ENCODE data around the gene SNRK.

The SNRK gene

DNA sequence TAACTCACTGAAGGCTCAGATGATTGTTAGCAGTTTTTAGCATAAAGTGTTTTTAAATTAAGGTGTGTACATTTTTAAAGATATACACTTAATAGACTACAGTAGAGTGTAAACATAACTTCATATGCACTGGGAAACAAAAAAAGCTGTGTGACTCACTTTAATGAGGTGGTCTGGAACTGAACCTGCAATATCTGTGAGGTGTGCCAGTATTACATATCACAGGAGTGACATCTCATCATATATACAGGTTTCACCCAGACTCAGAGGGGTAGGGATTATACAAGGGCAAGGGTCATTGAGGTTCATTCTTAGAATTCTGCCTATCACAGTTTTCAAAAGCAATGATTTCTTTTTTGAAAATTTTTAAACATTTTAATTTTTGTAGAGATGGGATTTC lies 7.3 kb upstream of the SNRK start:
- no peak for DNase-seq

DNA sequence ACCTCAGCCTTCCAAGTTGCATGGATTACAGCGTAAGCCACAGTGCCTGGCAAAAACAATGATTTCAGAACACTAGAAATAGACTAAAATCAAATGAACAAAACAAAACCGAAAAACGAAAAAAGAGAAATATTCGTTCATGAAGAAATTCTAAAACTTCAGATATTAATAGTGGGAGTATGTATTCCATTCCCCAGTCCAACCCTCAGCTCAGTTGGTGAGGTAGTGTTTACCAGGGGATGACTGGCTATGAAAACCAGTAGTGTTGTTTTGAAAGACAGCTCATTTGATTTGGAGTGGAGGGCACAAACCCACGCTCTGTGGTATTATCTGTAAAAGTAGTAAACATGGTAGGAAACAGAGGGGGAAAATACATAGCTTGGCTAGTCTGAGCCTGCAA lies 6.8 kb upstream of the SNRK start:
- DNase-seq = no peak

DNA sequence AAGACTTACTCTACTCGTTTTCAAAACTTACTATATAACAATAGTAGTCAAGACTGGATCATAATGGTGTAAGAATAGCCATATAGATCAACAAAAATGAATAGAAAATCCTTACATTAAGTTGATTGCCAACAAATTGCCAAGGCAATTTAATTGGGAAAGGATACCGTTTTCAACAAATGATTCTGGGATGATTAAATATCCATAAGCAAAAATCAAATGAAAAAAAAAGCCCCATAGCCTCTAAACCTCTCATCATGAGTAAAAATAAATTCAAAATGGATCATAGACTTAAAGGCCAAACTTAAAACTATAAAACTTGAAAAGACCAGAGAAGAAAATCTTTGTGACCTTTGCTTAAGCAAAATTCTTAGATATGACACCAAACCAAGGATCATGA lies 5.3 kb upstream of the SNRK start:
- no peak for DNase-seq

DNA sequence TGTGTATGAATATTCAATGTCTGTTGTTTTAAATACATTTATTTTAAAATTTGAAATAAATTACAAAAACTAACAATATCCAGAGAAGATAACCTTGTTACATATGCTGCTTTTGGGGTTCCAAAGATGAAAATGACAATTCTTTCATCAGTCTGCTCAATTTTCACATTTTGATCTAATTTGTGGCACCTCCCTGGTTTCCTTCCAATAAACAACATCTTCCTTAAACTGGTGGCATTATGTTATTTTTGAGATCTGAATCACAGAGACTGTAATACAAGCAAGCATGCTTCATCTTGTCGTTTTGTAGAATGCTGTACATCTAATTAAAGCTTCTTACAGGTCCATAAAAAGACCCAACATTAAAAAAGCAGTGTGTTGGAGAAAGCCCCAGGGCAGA lies 2.2 kb upstream of the SNRK start:
- DNase-seq = no peak

DNA sequence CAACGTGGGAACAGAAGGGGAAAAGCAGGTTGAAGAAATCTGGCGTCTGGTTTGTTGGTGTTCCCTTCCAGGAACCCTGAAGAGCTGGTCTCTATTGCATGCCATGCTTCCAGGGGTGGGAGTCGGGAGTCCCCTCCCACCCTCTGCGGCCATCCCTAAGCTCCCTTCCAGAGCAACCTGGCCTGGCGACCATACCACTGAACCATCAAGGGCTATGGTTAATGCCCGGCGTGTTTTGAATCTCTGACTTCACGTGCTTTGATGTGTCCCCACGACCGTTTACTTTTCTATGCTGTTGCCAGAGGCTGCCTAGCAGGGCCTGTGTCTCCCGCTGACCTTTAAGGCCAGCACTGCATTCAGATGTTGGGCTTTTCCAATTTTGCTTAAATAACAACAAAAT lies 696 bp upstream of the SNRK start:
- no peak for DNase-seq

DNA sequence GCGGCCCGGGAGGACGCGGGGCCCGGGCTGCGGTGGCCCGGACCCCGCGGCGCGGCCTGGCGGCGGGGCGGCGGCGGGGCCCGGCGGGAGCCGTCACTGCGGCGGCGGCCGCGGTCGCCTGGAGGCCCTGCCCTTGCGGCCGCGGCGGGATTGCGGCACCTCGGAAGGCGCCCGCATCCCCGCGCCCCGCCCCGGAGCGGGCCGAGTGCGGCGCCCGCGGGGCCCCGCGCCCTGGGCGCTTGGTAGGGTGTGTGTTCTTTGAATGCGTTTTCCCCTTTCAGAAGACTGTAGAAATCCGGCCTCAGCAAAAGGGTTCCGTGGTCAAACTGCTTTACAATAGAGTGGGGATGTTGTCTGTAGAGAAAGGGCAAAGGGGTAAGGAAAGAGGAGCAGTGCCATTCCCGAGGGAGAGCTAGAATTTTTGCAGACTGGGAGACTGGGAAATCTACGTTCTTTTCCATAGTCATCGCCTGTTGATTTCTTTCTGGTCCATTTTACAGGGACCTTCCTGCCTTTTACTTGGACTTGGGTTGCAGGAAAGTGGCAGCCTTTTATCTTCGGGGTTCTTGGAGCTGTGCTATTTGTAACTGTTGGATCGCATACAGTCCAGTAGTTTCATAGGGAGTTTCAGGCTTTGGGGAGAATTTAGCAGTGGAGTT lies 630 bp downstream of the SNRK start:
- DNase-seq = no peak

DNA sequence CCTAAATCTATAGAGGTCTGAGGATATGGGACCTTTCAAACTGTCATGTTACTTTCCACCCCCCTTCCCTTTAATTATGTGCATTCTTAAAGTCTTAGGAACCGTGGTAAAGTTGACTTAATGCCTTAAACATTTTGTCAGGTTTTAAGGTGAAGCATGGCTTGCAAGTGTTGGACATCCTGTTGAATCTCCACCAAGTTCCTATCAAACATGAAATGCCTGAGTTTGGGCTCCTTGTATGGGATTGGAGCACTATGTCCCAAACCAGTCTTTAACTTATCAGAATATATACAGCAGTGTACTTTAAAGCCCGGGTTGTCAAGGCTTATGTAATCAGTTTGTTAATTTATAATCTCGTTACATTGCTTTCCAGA lies 1.1 kb downstream of the SNRK start:
- DNase-seq = no peak

DNA sequence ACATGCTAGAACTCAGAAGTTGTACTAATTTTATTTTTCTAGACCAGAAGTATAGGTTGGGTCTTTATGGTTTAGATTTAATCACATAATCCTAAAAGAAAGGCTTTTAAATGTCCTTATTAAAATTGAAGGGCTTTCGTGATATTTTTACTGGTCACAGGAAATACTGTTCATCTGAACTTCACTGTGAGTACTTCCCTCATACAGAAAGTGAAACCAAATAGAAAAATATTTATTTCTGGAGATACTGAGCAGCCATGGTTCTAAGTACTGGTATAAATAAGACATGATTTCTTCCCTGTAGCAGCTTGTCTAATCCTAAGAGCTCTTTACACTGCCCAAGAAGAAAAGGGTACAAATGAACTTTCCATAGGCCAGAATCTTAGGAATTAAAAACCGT lies 2.0 kb downstream of the SNRK start:
- no peak for DNase-seq

DNA sequence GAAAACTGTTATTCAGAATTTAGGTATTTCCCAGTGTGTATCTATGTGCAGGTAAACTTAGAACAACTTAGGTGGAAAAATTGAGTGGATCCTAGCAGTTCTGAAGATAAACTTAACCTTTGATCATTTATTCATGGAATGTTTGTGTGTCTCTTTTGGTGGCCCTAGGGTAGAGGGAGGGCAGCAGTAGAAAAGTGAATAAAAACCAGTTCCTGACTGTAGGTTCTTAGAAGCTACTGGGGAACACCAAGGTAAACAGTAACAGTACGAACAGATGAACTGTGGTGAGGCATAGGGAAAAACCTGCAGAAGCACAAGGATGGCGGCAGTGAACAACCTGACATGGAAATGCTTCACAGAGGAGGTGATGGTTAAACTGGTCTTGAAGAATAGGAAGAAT lies 2.5 kb downstream of the SNRK start:
- no peak for DNase-seq

DNA sequence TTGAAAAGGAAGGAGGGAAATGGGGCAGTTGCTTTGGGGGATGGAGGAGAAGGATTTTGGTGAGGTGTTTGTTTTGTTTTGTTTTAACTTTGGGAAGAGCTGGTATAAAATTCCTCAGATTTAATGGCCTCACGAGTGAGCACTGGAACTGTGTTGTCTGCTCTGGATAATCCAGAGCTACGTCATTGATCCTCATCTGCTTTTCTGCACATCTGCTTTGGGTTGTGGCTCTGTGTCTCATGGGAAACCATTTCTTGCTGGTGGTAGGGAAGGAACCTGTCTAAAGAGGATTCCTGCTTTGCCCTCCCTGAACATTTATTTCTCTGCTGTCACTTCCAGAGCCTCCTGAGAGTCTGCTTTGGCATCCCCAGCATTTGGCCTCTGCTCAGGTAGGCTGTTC lies 3.1 kb downstream of the SNRK start:
- DNase-seq = no peak

DNA sequence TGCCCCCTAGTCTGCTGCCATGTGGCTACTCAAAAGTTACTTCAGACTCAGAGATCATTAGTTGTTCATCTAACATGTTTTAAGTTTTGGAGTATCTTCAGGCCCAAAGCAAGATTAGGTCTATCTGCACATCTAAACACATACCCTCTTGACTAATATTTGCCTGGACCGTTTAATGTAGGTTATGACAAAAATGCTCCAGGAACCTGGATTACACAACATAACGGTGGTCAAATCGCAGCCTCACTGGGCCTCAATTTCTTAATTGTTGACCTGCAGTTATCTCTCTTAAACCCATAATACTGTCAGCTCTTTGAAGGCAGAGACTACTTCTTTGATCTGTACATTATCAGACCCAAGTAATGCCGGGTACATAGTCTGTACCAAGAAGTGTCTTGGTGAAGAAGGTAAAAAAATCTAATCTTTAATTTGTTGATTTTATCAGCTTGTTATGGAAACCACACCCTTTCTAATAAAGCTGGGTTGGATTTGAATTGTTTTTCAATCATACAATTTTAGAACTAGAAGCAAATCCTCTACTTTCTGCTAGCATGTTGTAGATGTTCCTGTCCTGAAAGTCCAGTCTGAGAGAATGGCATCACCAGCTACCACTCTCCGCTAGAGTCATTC lies 3.6 kb downstream of the SNRK start:
- no peak for DNase-seq

DNA sequence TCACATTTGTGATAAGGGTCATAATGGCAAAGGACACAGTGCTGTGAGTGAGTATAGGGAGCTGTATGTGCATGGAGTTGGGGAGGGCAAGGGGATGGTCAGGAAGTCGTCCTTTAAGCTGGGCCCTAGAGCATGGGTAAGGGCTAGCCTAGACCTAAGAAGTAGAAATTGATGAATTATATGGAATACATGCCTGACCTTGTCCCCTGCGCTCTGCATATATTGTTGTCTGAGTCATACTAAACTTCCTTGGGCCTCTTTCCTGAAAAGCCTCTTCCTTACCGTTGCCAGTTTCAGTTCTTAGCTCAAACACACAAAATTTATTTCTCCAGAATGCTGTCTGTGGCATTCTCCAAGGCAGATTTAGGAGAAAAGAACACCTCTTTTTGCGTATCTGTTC lies 4.6 kb downstream of the SNRK start:
- no peak for DNase-seq

DNA sequence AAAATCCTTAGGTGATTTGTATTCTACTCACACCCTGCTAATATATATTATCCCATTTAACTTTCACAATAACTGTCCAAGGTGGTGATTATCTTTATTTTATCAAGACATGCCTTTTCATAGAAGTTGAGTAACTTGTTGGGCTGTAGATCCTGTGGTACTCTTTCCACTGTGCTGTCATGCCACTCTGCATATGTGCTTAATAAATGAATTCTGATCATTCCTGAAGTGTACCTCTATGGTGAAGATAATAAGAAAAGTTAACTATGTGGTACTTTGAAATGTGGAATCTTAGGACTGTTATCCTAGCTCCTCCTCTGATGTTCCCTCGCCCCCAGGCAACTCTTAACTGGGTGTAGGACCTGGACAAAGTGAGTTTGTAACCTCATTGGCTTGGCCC lies 5.2 kb downstream of the SNRK start:
- no peak for DNase-seq

DNA sequence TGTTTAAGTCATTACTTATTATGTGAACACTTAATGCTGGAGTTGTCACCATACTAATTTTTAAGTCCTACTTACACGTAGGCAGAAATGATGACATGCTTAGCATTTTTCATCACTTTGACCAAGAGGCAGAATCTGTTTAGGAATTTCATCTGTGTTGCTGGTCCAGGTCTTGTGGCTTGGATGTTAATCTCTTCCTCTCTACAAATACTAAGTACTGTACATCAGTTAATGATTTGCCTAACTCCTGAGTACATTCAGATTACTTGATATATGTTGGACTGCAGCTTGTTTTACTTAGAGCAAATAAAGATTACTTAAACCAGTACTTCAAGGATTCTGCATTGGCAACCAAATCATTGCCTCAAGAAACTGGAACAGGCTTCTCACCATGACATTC lies 8.6 kb downstream of the SNRK start:
- no peak for DNase-seq

DNA sequence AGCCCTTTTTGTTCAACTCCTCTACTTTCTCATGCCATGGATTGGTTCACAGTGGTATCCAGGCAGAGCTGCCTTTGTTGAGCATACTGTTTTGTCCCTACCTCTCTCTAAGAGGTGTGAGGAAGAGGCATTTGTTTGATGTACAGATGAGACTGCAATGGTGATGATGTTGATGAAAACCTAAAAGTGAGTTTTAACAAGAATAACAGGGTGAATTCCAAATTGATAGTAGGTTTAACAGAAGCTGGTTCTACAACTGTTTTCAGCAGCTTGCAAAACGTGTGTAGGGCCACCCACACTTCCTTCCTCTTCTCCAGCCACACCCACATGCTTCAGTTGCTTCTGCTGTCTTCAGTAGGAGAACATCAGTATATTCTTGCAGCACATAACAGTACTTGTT lies 10.2 kb downstream of the SNRK start:
- no peak for DNase-seq

DNA sequence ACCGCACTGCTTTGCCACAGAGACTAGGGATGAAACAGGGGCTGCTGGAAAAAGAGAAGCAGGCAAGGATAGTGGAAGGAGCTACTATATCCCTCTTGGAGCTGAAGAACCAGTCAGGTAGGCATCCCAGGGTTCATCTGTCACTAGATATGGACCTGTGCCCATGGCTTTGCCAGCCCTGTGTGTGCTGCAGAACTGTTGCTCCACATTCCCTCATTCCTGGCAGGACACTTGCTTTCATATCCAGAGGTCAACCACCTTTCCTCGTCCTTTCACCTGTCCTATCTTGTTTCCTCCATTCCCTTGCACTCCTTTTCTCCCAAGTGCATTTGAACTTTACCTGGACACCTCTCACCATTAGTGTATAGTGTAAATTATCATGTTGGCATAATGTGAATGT lies 12.0 kb downstream of the SNRK start:
- no peak for DNase-seq

DNA sequence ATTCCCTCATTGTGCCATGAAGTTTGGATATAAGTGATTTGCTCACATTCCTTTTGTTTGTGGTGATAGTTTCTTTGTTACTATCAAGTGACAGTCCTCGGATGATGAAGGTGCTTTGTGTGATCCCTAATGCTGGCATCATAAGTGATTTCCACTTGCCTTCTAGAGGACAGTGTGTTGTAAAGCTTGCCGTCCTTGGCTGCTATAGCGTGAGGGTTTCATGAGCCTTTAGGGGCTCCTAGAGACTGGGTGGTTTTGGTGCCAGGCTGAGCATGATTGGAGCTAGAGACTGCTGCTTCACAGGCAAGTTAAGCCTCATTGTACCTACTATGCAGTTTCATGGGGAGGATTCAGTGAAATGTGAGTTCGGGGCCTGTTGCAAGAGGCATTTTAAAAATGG lies 12.4 kb downstream of the SNRK start:
- no peak for DNase-seq

DNA sequence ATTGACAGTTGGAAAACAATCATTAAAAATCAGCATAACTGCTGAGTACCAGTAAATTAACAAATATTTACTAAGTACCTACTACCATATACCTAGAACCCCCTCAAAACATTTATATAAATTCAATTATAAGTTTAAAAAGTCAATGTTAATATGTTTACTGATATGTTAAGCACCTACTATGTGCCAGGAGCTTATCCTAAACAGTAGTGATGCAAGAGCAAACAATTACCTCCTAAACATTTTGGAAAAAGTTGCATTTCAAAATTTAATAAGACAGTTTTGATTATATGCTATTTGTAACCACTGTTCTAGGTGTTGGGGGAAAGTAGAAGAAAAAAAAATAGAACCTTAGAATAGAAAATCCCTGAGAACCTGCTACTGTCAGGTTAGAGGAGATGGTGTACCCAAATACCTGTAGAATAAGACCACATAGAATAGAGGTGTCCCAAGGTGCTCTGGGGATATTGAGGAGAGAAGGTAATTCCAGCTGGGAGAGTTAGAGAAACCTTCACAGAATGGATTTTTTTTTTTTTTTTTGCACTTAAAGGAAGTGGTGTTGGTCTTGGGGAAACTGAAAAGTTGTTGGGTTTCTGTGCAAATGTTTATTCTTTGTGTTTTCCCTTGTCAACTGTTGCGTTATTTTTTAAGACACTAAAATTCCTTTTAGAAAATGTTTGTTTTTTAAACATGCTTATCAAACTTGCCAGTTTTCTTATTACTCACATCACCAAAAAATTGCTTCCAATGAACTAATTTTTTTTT lies 16.0 kb downstream of the SNRK start:
- no peak for DNase-seq

DNA sequence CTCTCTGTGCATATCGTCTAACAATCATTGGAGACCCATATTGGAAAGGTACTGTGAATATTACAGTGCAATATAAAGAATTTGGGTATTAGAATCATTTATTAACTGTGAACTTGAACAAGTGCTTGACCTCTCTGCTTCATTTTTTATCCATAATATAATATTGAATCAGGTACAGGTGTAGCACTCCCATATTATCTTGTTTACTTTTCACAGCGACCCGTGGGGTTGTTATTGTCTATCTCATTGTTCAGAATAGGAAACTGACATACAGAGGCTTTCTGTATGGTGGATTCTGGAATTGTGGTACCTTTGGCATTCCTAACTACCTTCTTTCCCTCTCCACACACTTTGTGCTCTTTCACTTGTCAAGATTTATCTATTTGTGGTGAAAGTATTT lies 17.8 kb downstream of the SNRK start:
- no peak for DNase-seq

DNA sequence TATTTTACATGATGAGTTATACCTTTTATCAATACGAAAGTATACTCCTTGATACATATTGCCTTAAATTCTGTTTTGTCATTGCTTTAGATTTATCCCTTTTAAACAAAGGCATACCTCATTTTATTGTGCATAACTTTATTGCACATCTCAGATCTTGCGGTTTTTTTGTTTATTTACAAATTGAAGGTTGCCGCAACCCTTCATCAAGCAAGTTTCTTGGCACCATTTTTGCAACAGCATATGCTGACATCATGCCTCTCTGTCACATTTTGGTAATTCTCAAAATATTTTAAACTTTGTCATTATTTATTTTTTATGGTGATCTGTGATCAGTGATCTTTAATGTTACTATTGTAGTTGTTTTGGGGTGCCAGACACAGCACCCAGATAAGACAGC lies 20.9 kb downstream of the SNRK start:
- DNase-seq = no peak

DNA sequence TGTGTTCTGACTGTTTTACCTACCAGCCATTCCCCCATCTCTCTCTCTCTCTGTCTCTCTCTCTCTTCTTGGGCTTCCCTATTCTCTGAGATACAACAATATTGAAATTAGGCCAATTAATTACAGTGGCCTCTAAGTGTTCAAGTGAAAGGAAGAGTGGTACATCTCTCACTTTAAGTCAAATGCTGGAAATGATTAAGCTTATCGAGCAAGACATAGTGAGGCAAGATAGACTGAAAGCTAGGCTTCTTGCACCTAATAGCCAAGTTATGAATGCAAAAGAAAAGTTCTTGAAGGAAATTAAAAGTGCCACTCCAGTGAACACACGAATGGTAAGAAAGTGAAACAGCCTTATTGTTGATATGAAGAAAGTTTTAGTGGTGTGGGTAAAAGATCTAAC lies 21.3 kb downstream of the SNRK start:
- DNase-seq = no peak

DNA sequence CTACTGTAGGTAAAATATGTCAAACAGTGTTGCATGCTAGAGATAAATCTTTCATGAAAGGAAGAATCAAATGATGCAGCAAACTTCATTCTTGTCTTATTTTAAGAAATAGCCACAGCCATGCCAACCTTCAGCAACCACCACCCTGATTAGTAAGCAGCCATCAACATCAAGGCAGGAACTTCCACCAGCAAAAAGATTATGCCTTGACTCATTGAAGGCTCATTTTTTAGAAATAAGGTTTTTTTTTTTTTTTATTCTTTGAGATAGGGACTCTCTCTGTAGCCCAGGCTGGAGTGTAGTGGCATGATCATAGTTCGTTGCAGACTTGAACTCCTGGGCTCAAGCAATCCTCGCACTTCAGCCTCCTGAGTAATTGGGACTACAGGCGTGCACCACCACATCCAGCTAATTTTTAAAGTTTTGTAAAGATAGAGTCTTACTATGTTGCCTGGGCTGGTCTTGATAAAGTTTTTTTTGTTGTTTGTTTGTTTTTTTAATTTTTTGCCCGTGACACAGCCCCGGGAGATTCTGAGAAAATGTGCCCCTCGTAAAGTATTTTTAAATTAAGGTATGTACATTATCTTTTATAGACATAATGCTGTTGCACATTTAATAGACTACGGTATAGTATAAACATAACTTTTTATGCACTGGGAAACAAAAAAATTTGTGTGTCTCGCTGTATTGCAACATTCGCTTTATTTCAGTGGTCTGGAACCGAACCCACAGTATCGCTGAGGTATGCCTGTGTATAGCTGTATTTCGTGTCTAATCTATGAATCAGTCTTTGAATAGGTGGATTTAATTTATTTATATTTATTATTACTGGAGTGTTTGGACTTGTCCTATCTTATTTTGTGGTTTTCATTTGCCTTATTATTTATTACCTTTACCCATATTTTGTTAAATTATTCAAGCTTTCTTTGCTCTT lies 23.3 kb downstream of the SNRK start:
- no peak for DNase-seq

DNA sequence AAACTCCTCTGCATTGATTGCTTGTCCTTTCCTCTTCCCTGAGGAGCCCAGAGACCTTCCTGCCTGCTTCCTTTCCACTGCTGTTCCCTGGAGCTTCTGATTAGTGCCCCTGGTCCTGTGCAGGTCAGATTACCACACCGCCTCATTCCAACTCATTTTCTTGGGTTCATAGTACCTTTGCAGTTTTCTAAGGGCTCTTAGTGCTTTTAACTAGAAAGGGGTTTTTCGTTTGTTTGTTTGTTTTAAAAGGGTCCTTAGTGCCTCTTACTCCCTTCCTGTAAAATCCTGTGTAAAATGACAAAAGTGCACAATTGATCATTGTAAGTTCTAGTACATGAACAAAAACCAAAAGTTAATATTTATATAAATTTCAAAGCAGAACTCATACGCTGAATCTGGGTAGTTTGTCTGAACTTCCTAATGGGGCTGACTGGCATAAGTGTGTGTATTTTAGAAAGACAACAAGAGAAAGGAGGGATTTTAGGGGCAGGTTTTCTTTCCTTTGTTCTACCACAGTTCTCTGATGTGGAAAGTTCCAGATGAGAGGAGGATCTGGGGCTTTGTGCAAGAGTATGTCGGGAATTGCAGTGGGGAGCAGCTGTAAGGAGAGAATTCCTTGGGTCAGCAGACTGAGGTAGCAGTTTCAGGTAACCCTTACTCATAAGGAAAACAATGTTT lies 30.6 kb downstream of the SNRK start:
- no peak for DNase-seq

All from NCI-H187 treated with DMSO at 0.1 percent for 48 hours (cell line).